Activated T-cell treated with anti-CD3 and anti-CD28 coated beads, Interleukin-2, amount 50 U/mL, for 72 hours (primary cell): ENCODE measurements around the gene BIRC2. TPM values are rescaled to one million over a fixed set of nuclear protein-coding genes. Genes with fewer than 3 reads are reported as not detected.
A peak's percentile ranks its signal among the peaks of the same experiment; 100 is the strongest.
"Not testable (repeated sequence)": the region's sequence is repeated elsewhere in the genome, so short reads cannot be mapped to it uniquely, and the experiment has no call there.

ENCODE experiments used
- ATAC-seq, 2 donors: fragments of 150-1000 bp; cut with Tn5 transposase; replicated peaks in 1 of 2; 2 replicates each; pipeline ENCODE4 v1.10.0; 2021; ENCODE audit warnings: moderate library complexity in 2 of 2, mild to moderate bottlenecking in 1 of 2
- DNase-seq, 2 donors: peaks; one replicate each; pipeline ENCODE4 v3.0.0; 2021 to 2022; ENCODE audit warnings: mixed read lengths in 1 of 2
- H3K27ac Mint-ChIP-seq: one replicate; pipeline ENCODE4 v1.8.0; 2022; ENCODE audit warnings: mild to moderate bottlenecking, moderate library complexity, mixed read lengths
- H3K27me3 Mint-ChIP-seq: one replicate; pipeline ENCODE4 v1.8.0; 2022; ENCODE audit warnings: low read depth, mixed read lengths
- H3K36me3 Mint-ChIP-seq, 2 donors: one replicate each; pipeline ENCODE4 v1.8.0; 2022; ENCODE audit warnings: mixed read lengths in 2 of 2, mild to moderate bottlenecking in 1 of 2; ENCODE audit not compliant: insufficient read depth in 2 of 2
- H3K4me1 Mint-ChIP-seq: one replicate; pipeline ENCODE4 v1.8.0; 2022; ENCODE audit warnings: low read depth, mixed read lengths
- H3K4me3 Mint-ChIP-seq, 2 donors: one replicate each; pipeline ENCODE4 v1.8.0; 2022; ENCODE audit warnings: mild to moderate bottlenecking in 2 of 2, mixed read lengths in 2 of 2, moderate library complexity in 2 of 2
- H3K9me3 Mint-ChIP-seq, 2 donors: one replicate each; pipeline ENCODE4 v1.8.0; 2022; ENCODE audit warnings: mixed read lengths in 2 of 2
- total RNA-seq, 2 donors: library from RNA; stranded (reverse); gene quantifications; one replicate each; pipeline ENCODE4 v1.2.3, GENCODE V29; 2022

Gene BIRC2
- total RNA-seq, 2 donors from 2014 or later = 38.3 to 44.4 TPM

- no peaks in the 10 kb centered on the region for H3K27me3 Mint-ChIP-seq
- DNase-seq (no peak), ATAC-seq (no peak)
- no peak overlapping the region for H3K4me3 Mint-ChIP-seq
- H3K36me3 Mint-ChIP-seq = peaks cover 18 to 58% of the 10 kb centered on the region in 2 donors
- H3K27ac Mint-ChIP-seq = no peak overlapping the region
- H3K9me3 Mint-ChIP-seq = no peaks in the 10 kb centered on the region
- H3K4me1 Mint-ChIP-seq = peaks cover 4% of the 10 kb centered on the region
These were observed 15.7 kb upstream of the BIRC2 start for GRCh38 chr11:102331341-102331740.

GRCh38 chr11:102332611-102332994 is 14.4 kb upstream of the BIRC2 start:
- DNase-seq = no peak
- no peaks in the 10 kb centered on the region for H3K9me3 Mint-ChIP-seq
- H3K27ac Mint-ChIP-seq = peak overlapping the region; percentile 79
- peaks cover 4% of the 10 kb centered on the region for H3K4me1 Mint-ChIP-seq
- H3K36me3 Mint-ChIP-seq = peaks cover 16 to 56% of the 10 kb centered on the region in 2 donors
- ATAC-seq = peak in 1 of 2 donors; percentile 65
- no peak overlapping the region for H3K4me3 Mint-ChIP-seq
- H3K27me3 Mint-ChIP-seq = no peaks in the 10 kb centered on the region

- peaks cover 3 to 13% of the 10 kb centered on the region in 2 donors for H3K36me3 Mint-ChIP-seq
- peak overlapping the region; percentile 7 for H3K27ac Mint-ChIP-seq
- H3K27me3 Mint-ChIP-seq = no peaks in the 10 kb centered on the region
- H3K4me3 Mint-ChIP-seq = no peak overlapping the region
- H3K4me1 Mint-ChIP-seq = peaks cover 22% of the 10 kb centered on the region
- H3K9me3 Mint-ChIP-seq = no peaks in the 10 kb centered on the region
- DNase-seq = no peak
- no peak for ATAC-seq
These were observed 8.5 kb upstream of the BIRC2 start for GRCh38 chr11:102338479-102339010.

GRCh38 chr11:102341311-102341710 is 5.7 kb upstream of the BIRC2 start:
- DNase-seq, H3K4me3 Mint-ChIP-seq, H3K27ac Mint-ChIP-seq, H3K36me3 Mint-ChIP-seq, H3K9me3 Mint-ChIP-seq, H3K27me3 Mint-ChIP-seq: not testable (repeated sequence)
- ATAC-seq = peak; percentile 16 to 18
- H3K4me1 Mint-ChIP-seq = peaks cover 42% of the 10 kb centered on the region

GRCh38 chr11:102341844-102342318 is 5.1 kb upstream of the BIRC2 start:
- no peak overlapping the region for H3K27ac Mint-ChIP-seq
- H3K4me1 Mint-ChIP-seq = peaks cover 46% of the 10 kb centered on the region
- H3K9me3 Mint-ChIP-seq = no peaks in the 10 kb centered on the region
- DNase-seq = peak; percentile 75 to 76
- ATAC-seq = peak; percentile 51 to 63
- H3K27me3 Mint-ChIP-seq = no peaks in the 10 kb centered on the region
- H3K36me3 Mint-ChIP-seq = peaks cover 3 to 5% of the 10 kb centered on the region in 2 donors
- no peak overlapping the region for H3K4me3 Mint-ChIP-seq

- DNase-seq = no peak
- no peak for ATAC-seq
- peaks cover 50% of the 10 kb centered on the region for H3K4me1 Mint-ChIP-seq
- H3K27ac Mint-ChIP-seq = no peak overlapping the region
- H3K27me3 Mint-ChIP-seq = no peaks in the 10 kb centered on the region
- H3K4me3 Mint-ChIP-seq = no peak overlapping the region
- H3K9me3 Mint-ChIP-seq = no peaks in the 10 kb centered on the region
- peaks cover 2 to 9% of the 10 kb centered on the region in 2 donors for H3K36me3 Mint-ChIP-seq
These were observed 3.2 kb upstream of the BIRC2 start for GRCh38 chr11:102343809-102344208.

- Mint-ChIP-seq H3K4me3 (peak overlapping the region; percentile 95 to 100), H3K4me1 (peaks cover 60% of the 10 kb centered on the region), H3K27me3 (no peaks in the 10 kb centered on the region), H3K9me3 (no peaks in the 10 kb centered on the region), H3K27ac (peak overlapping the region; percentile 100), H3K36me3 (peaks cover 2 to 17% of the 10 kb centered on the region in 2 donors)
- DNase-seq (peak in 1 of 2 donors; percentile 25), ATAC-seq (peak in 1 of 2 donors; percentile 8)
These were observed 1.1 kb upstream of the BIRC2 start for GRCh38 chr11:102345904-102346303.

GRCh38 chr11:102346456-102346747 is 612 bp upstream of the BIRC2 start:
- no peak for ATAC-seq

GRCh38 chr11:102347462-102348370 is 702 bp downstream of the BIRC2 start:
- ATAC-seq = peak; percentile 3 to 13
- Mint-ChIP-seq H3K27ac (peak overlapping the region; percentile 100), H3K27me3 (no peaks in the 10 kb centered on the region), H3K36me3 (peaks cover 4 to 25% of the 10 kb centered on the region in 2 donors), H3K4me1 (peaks cover 54% of the 10 kb centered on the region), H3K9me3 (no peaks in the 10 kb centered on the region), H3K4me3 (peak overlapping the region; percentile 95 to 100)
- peak in 1 of 2 donors; percentile 10 for DNase-seq

More at GRCh38 chr11:102346456-102346747, 612 bp upstream of the BIRC2 start:
- Mint-ChIP-seq H3K9me3 (no peaks in the 10 kb centered on the region), H3K4me3 (peak overlapping the region; percentile 95 to 100), H3K4me1 (peaks cover 60% of the 10 kb centered on the region), H3K27me3 (no peaks in the 10 kb centered on the region), H3K27ac (peak overlapping the region; percentile 100), H3K36me3 (peaks cover 2 to 20% of the 10 kb centered on the region in 2 donors)
- no peak for DNase-seq

GRCh38 chr11:102357116-102357515 is 10.1 kb downstream of the BIRC2 start:
- DNase-seq = no peak
- peak overlapping the region in 1 of 2 donors; percentile 1 for H3K4me3 Mint-ChIP-seq
- H3K27me3 Mint-ChIP-seq = no peaks in the 10 kb centered on the region
- H3K4me1 Mint-ChIP-seq = peaks cover 47% of the 10 kb centered on the region
- ATAC-seq = no peak
- peaks cover 2 to 3% of the 10 kb centered on the region in 2 donors for H3K9me3 Mint-ChIP-seq
- H3K36me3 Mint-ChIP-seq = peaks cover 29 to 53% of the 10 kb centered on the region in 2 donors
- peak overlapping the region; percentile 2 for H3K27ac Mint-ChIP-seq

- ATAC-seq = no peak
- Mint-ChIP-seq H3K36me3 (peaks cover 29 to 50% of the 10 kb centered on the region in 2 donors), H3K4me3 (no peak overlapping the region), H3K9me3 (peaks cover 2 to 3% of the 10 kb centered on the region in 2 donors), H3K4me1 (peaks cover 50% of the 10 kb centered on the region), H3K27ac (peak overlapping the region; percentile 79), H3K27me3 (no peaks in the 10 kb centered on the region)
- DNase-seq = no peak
These were observed 12.4 kb downstream of the BIRC2 start for GRCh38 chr11:102359372-102359771.

GRCh38 chr11:102360681-102361080 is 13.7 kb downstream of the BIRC2 start:
- Mint-ChIP-seq H3K4me1 (peaks cover 60% of the 10 kb centered on the region), H3K27me3 (no peaks in the 10 kb centered on the region), H3K9me3 (peaks cover 2 to 3% of the 10 kb centered on the region in 2 donors), H3K27ac (peak overlapping the region; percentile 88), H3K36me3 (peaks cover 32 to 51% of the 10 kb centered on the region in 2 donors), H3K4me3 (peak overlapping the region; percentile 49 to 67)
- DNase-seq = no peak
- no peak for ATAC-seq
